Parathyroid adenoma (tissue), 2 donors: ENCODE data around the gene ADARB2.
"Not testable (repeated sequence)": the region's sequence is repeated elsewhere in the genome, so short reads cannot be mapped to it uniquely, and the experiment has no call there.

Experiments used
- H2AFZ ChIP-seq: fragments of 300-600 bp; sonication (generic); one replicate; pipeline ENCODE4 v1.7.0; 2017; ENCODE audit warnings: antibody characterized with exemption, mild to moderate bottlenecking
- H3K27ac ChIP-seq: fragments of 300-600 bp; sonication (generic); one replicate; pipeline ENCODE4 v1.7.0; 2017
- H3K27me3 ChIP-seq: fragments of 300-600 bp; sonication (generic); one replicate; pipeline ENCODE4 v1.7.0; 2017; ENCODE audit warnings: low read length; ENCODE audit not compliant: control insufficient read depth, insufficient read depth
- H3K36me3 ChIP-seq: fragments of 300-600 bp; sonication (generic); one replicate; pipeline ENCODE4 v1.7.0; 2017; ENCODE audit warnings: low read length; ENCODE audit not compliant: control insufficient read depth, insufficient read depth
- H3K4me1 ChIP-seq: fragments of 300-600 bp; sonication (generic); one replicate; pipeline ENCODE4 v1.7.0; 2017; ENCODE audit warnings: control low read depth
- H3K4me2 ChIP-seq: fragments of 300-600 bp; sonication (generic); one replicate; pipeline ENCODE4 v1.7.0; 2017; ENCODE audit warnings: low read length
- H3K4me3 ChIP-seq: fragments of 300-600 bp; sonication (generic); one replicate; pipeline ENCODE4 v1.7.0; 2017; ENCODE audit warnings: low read depth, low read length
- H3K79me2 ChIP-seq: fragments of 300-600 bp; sonication (generic); one replicate; pipeline ENCODE4 v1.7.0; 2017; ENCODE audit warnings: control low read depth
- H3K9ac ChIP-seq: fragments of 300-600 bp; sonication (generic); one replicate; pipeline ENCODE4 v1.7.0; 2017; ENCODE audit warnings: mild to moderate bottlenecking
- H3K9me3 ChIP-seq: fragments of 300-600 bp; sonication (generic); one replicate; pipeline ENCODE4 v1.7.0; 2017; ENCODE audit warnings: low read length; ENCODE audit not compliant: control insufficient read depth
- TF ChIP-seq, protein P1 (sequence below): fragments of 300-600 bp; sonication (generic); IDR thresholded peaks from one replicate; pipeline ENCODE4 v1.7.0; 2017; ENCODE audit warnings: antibody characterized with exemption, mild to moderate bottlenecking
- donor health status: primary hyperparathyroidism.

The ADARB2 gene

DNA sequence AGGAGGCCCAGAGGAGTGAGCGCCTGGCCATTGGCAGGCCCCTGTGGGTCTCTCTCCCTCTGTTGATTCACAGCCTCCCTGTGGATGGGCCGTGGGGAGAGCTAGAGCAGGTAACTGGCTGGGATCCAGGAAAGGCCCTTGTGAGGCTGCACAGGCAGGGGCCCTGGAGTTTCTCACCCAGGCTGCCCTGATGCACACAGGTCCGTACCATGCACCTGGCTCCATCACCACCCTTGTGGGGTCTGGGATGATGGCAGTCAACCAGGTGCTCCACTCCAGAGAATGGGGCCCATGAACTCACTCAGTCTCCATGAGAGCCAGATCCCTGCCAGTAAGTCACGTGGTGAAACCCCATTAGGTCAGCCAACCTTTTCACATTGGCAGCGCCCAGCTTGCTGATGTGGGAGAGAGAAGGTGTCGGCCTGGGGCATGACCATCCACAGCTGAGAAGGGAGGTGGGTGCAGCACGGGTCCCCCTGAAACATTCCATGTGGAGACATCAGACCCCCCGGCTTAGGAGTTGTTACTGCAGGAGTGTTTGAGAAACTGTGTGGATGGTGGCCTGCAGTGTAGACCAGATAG, 320.8 kb downstream of the ADARB2 start:
- Histone ChIP-seq H3K27me3 (no peaks in the 10 kb centered on the region), H3K9me3 (no peaks in the 10 kb centered on the region), H3K4me1 (peaks cover 5% of the 10 kb centered on the region), H3K4me2 (no peak overlapping the region), H3K36me3 (no peaks in the 10 kb centered on the region), H3K27ac (no peak overlapping the region), H3K9ac (no peak overlapping the region), H3K4me3 (no peak overlapping the region), H2AFZ (no peak overlapping the region), H3K79me2 (no peaks in the 10 kb centered on the region)
- TF ChIP-seq, protein P1, sequence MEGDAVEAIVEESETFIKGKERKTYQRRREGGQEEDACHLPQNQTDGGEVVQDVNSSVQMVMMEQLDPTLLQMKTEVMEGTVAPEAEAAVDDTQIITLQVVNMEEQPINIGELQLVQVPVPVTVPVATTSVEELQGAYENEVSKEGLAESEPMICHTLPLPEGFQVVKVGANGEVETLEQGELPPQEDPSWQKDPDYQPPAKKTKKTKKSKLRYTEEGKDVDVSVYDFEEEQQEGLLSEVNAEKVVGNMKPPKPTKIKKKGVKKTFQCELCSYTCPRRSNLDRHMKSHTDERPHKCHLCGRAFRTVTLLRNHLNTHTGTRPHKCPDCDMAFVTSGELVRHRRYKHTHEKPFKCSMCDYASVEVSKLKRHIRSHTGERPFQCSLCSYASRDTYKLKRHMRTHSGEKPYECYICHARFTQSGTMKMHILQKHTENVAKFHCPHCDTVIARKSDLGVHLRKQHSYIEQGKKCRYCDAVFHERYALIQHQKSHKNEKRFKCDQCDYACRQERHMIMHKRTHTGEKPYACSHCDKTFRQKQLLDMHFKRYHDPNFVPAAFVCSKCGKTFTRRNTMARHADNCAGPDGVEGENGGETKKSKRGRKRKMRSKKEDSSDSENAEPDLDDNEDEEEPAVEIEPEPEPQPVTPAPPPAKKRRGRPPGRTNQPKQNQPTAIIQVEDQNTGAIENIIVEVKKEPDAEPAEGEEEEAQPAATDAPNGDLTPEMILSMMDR: no peak

DNA sequence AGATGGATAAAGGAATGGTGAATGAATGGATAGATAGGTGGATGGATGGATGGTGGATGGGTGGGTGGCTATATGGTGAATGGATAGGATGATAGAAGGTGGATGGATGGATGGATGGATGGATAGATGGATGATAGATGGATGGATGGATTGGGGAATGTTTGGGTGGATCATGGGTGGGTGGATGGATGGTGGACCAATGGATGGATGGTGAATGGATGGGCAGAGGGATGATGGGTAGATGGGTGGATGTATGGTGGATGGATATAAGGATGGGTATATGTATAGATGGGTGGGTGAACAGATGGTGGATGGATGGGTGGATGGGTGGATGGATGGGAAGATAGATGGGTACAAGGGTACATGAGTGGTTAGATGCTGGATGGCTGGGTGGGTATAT, 322.4 kb downstream of the ADARB2 start:
- Histone ChIP-seq H3K27ac (no peak overlapping the region), H3K27me3 (no peaks in the 10 kb centered on the region)

DNA sequence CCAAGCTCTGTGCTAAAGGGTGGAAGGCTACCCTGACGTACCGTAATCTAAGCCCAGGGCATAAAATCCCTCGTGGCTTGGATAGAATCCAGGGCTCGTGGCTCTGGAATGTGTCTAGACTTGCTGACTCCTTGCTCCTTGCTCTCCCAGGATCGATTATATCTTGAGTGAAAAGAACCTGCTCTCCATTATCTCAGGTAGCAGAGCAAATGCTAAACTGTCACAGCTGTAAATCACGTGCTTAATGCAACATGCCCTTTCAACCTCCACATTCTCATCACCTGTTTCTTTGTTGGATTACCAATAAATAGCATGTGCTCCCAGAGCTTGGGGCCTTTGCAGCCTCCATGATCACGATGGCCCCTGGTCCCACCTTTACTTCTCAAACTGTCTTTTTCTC, 323.0 kb downstream of the ADARB2 start:
- not testable (repeated sequence) for H3K9ac ChIP-seq, H3K9me3 ChIP-seq, H3K36me3 ChIP-seq, H3K4me2 ChIP-seq, H3K4me3 ChIP-seq, H3K27ac ChIP-seq, H3K79me2 ChIP-seq, H2AFZ ChIP-seq, H3K4me1 ChIP-seq, H3K27me3 ChIP-seq

More for the DNA sequence above, 322.4 kb downstream of the ADARB2 start:
- Histone ChIP-seq H3K4me3 (no peak overlapping the region), H3K4me1 (no peaks in the 10 kb centered on the region), H3K79me2 (no peaks in the 10 kb centered on the region), H3K4me2 (no peak overlapping the region), H3K9me3 (no peaks in the 10 kb centered on the region), H3K9ac (no peak overlapping the region), H3K36me3 (no peaks in the 10 kb centered on the region), H2AFZ (no peak overlapping the region)
- TF ChIP-seq, protein P1: no peak

DNA sequence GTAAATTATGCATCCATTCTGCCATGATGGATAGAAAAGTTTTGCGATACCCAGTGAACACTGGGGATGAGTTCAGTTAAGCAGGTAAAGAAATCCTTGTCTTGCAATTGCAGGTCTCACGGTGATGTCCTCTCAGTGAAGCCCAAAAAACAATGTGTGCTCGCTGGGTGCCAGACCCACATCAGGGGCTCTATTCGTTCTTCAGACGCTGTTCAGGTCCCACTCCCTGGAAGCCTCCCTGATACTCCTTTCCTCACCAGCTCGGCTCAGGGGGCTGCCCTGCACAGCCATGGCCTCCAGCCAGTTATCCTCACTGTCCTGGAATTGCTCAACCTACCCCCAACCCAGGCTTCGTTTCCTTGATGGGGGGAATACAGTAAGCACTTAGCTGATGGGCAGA, 323.5 kb downstream of the ADARB2 start:
- Histone ChIP-seq H3K4me2 (no peak overlapping the region), H3K9me3 (no peaks in the 10 kb centered on the region)
- TF ChIP-seq, protein P1: no peak

DNA sequence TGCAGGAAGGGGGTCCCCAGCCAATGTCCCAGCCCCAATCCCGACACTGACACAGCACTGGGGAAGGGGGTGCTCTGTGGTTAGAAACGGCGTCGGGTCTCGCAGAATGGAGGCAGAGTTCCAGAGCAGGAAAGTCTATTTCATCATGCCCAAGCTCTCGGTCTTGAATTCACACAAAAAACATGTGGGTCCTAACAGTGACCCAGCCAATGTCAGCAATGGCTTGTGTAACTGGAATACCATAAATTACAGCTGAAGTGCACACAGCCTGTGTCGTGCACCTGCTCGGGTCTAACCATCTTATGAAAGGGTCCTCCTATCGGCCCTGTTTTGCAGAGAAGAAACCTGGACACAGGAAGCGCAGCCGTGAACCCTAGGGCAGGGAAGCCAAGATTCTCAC, 324.1 kb downstream of the ADARB2 start:
- Histone ChIP-seq H3K4me1 (no peaks in the 10 kb centered on the region), H3K36me3 (no peaks in the 10 kb centered on the region), H3K79me2 (no peaks in the 10 kb centered on the region), H3K9ac (no peak overlapping the region), H3K4me2 (no peak overlapping the region), H3K27ac (no peak overlapping the region), H3K4me3 (no peak overlapping the region), H3K9me3 (no peaks in the 10 kb centered on the region), H2AFZ (no peak overlapping the region), H3K27me3 (no peaks in the 10 kb centered on the region)
- TF ChIP-seq, protein P1: no peak

More for the DNA sequence above, 323.5 kb downstream of the ADARB2 start:
- no peak overlapping the region for H2AFZ ChIP-seq
- H3K4me3 ChIP-seq: no peak overlapping the region
- no peaks in the 10 kb centered on the region for H3K27me3 ChIP-seq
- H3K27ac ChIP-seq: no peak overlapping the region
- H3K4me1 ChIP-seq: no peaks in the 10 kb centered on the region
- no peak overlapping the region for H3K9ac ChIP-seq
- no peaks in the 10 kb centered on the region for H3K36me3 ChIP-seq
- no peaks in the 10 kb centered on the region for H3K79me2 ChIP-seq
